Measurements from ENCODE around the gene C2orf78.
A peak's percentile ranks its signal among the peaks of the same experiment; 100 is the strongest.
"Not testable (repeated sequence)": the region's sequence is repeated elsewhere in the genome, so short reads cannot be mapped to it uniquely, and the experiment has no call there.

C2orf78 gene

GRCh38 chr2:73766994-73767393 is 17.0 kb upstream of the C2orf78 start:
- no peak overlapping the region for H3K4me3 ChIP-seq (replicated peaks; ENCODE audit: low read depth, low read length)
- TF ChIP-seq, protein P1, sequence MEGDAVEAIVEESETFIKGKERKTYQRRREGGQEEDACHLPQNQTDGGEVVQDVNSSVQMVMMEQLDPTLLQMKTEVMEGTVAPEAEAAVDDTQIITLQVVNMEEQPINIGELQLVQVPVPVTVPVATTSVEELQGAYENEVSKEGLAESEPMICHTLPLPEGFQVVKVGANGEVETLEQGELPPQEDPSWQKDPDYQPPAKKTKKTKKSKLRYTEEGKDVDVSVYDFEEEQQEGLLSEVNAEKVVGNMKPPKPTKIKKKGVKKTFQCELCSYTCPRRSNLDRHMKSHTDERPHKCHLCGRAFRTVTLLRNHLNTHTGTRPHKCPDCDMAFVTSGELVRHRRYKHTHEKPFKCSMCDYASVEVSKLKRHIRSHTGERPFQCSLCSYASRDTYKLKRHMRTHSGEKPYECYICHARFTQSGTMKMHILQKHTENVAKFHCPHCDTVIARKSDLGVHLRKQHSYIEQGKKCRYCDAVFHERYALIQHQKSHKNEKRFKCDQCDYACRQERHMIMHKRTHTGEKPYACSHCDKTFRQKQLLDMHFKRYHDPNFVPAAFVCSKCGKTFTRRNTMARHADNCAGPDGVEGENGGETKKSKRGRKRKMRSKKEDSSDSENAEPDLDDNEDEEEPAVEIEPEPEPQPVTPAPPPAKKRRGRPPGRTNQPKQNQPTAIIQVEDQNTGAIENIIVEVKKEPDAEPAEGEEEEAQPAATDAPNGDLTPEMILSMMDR (IDR thresholded peaks at IDR 0.05; ENCODE audit: low read depth, low read length, missing control alignments): no peak
- DNase-seq (ENCODE audit: extremely low read depth, low read depth): no peak

- DNase-seq (ENCODE audit: extremely low read depth, low read depth): no peak
- H3K4me3 ChIP-seq (replicated peaks; ENCODE audit: low read depth, low read length): no peak overlapping the region
- TF ChIP-seq, protein P1 (IDR thresholded peaks at IDR 0.05; ENCODE audit: low read depth, low read length, missing control alignments): no peak
These were observed 13.3 kb upstream of the C2orf78 start for GRCh38 chr2:73770725-73771124.

GRCh38 chr2:73772819-73773218 is 11.2 kb upstream of the C2orf78 start:
- no peak overlapping the region for H3K4me3 ChIP-seq (replicated peaks; ENCODE audit: low read depth, low read length)
- no peak for DNase-seq (ENCODE audit: extremely low read depth, low read depth)
- TF ChIP-seq, protein P1 (IDR thresholded peaks at IDR 0.05; ENCODE audit: low read depth, low read length, missing control alignments): no peak

- TF ChIP-seq, protein P1 (IDR thresholded peaks at IDR 0.05; ENCODE audit: low read depth, low read length, missing control alignments): no peak
- no peak for DNase-seq (ENCODE audit: extremely low read depth, low read depth)
- no peak overlapping the region for H3K4me3 ChIP-seq (replicated peaks; ENCODE audit: low read depth, low read length)
These were observed 7.6 kb upstream of the C2orf78 start for GRCh38 chr2:73776381-73776780.

- DNase-seq (ENCODE audit: extremely low read depth, low read depth): peak; percentile 33
These were observed 7.0 kb upstream of the C2orf78 start for GRCh38 chr2:73776869-73777519.

DNA sequence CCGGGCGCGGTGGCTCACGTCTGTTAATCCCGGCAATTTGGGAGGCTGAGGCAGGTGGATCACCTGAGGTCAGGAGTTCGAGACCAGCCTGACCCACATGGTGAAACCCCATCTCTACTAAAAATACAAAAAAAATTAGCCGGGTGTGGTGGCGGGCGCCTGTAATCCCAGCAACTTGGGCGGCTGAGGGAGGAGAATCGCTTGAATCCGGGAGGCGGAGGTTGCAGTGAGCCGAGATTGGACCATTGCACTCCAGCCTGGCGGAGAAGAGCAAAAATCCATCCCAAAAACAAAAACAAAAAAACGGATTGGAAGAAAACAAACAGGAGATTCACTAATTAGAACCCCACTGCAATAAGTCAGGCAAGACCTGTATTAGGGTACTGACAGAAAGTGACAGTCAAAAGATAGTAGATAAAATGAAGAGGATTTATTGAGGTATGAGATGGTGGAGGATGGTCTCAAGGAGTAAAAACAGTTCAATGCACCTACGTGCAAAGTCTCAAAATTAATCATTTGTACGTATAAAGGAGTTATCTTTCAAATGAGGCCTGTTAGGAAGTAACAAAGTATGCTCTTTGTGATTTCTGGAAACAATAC is 5.0 kb upstream of the C2orf78 start:
- not testable (repeated sequence) for DNase-seq (ENCODE audit: extremely low read depth, low read depth)
- H3K4me3 ChIP-seq (replicated peaks; ENCODE audit: low read depth, low read length): peak overlapping the region; percentile 77

More at GRCh38 chr2:73776869-73777519, 7.0 kb upstream of the C2orf78 start:
- H3K4me3 ChIP-seq (replicated peaks; ENCODE audit: low read depth, low read length): no peak overlapping the region
- TF ChIP-seq, protein P1 (IDR thresholded peaks at IDR 0.05; ENCODE audit: low read depth, low read length, missing control alignments): no peak

DNA sequence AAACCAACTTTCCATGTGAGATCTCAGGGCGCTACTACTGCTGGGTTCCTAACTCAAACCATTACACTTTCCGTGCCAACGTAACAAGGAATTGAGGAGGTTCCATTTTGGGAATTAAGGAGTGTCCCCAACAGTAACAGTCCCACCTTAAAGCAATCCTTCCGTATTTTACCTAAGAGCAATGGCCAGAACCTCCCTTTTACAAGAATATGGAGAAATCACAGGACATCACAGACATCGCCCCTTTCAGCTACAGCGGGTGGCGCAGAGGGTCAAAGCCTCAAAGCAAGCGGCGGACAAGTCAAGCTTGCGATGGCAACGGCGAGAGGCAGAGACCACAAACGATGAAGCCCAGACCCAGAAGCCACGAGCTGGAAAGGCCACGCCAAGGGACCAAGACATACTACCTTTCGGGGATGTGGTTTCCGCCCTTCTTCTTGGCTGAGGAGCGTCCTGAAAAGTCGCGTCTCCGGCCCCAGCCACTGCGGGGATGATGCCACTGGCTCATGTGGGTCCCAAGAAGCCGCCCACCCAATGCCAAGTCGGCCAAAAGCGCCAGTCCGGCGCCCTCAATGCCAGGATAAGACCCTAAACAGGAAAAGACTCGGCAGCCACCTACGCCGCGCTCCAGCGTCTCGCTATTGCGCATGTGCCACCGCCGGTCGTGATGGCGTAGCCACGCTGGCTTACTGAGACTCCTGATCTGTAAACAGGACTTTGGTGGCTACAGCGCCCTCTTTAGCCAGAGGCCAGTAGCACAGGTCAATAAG is 4.3 kb upstream of the C2orf78 start, which contains the start of gene DUSP11:
Gene DUSP11 (minus strand): TSS at position 637 of the 770 bp plus-strand sequence. CDS start 129 bp downstream, at position 508.
- H3K4me3 ChIP-seq (replicated peaks; ENCODE audit: low read depth, low read length): peak within 1 kb of the TSS; percentile 77
- TF ChIP-seq, protein P1 (IDR thresholded peaks at IDR 0.05; ENCODE audit: low read depth, low read length, missing control alignments): peak; percentile 91
- peak; percentile 92 for DNase-seq (ENCODE audit: extremely low read depth, low read depth)
